GM18517 (cell line): ENCODE results near the gene EPHA2.

Source experiments
- ATAC-seq: cut with Tn5 transposase; IDR thresholded peaks from one replicate; pipeline ENCODE4 v1.9.1; 2021; ENCODE audit warnings: mild to moderate bottlenecking, moderate library complexity; ENCODE audit not compliant: unreplicated experiment

The EPHA2 gene

DNA sequence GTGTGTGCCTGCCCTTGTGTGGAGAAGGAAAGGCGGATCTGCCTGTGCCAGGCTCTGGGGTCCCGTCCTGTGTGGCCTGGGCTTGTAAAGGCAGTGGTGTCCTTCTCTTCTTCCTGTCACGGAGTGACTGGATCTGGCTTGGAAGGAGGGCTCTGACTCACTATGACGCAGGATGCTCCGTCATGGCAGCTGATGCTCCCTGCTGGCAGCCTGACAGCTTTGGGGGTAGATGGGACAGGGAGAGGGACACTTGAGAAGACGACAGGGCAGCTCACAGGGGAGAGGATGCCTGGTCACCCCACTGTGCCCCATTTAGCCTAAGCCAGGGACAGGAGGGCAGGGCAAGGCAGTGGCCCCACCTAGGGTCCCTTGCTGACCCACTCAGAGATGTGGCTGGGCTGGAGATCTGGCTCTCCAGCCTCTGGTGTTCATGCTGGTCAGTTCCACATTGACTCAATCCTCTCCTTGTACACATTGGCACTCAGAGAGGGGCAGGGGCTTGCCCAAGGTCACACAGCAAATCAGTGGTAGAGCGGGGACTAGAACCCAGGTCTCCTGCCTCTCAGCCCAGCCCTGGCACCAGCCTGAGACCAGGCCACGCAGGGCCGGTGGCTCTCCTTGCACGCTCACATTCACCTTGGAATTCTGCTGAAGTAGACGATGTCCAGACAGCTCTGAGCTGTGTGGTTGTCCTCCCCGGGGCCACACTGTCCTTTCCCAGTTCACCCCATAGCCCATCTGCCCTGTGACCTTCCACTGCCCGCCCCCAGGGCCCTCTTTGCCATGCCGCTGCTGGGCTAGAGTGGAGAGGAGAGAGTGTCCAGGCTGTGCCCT, 79.6 kb downstream of the EPHA2 start:
- no peak for ATAC-seq

DNA sequence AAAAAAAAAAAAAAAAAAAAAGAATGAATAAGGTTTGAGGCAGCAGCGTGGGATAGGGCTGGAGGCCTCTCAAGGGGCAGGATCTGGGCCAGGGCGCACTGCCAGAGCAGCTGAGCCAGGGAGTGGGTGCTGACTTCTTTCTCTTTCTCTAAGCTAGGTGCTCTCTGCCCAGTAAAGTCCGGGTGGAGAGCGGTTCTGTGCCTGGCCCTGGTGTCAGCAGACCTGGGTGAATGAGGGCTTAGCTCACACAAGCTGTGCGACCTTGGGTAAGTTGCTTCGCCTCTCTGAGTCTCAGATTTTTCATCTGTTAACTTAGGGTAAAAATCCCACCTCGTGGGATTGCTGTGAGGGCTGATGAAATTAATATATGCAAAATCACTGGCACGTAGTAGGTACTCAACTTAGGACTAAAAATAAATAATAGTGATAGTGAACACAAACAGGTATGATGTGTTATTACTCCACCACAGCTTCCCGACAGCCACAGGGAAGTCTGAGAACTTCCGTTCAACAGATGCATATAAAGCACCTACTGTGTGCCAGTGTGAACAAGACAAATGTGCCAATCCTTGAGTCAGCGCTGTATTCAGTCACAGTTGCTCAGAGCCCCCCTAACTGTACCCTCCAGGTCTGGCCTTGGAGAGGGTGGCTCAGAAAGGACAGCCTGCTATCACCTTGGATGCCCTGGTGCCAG, 80.4 kb downstream of the EPHA2 start:
- ATAC-seq: no peak
